H1 (cell line): ENCODE data around the gene SAT1. TPM values are rescaled to one million over a fixed set of nuclear protein-coding genes. Genes with fewer than 3 reads are reported as not detected.

Source experiments
- CTCF ChIA-PET: fragments of 300-600 bp; sonication (Branson Sonifier 250); formaldehyde crosslinking; loops from one replicate; lab custom pipeline; 2021; ENCODE audit not compliant: partially characterized antibody; lab: Charles Lee
- POLR2A ChIA-PET: fragments of 300-600 bp; sonication (Branson Sonifier 250); formaldehyde crosslinking; loops from one replicate; lab custom pipeline; 2021; ENCODE audit warnings: inconsistent platforms; ENCODE audit not compliant: partially characterized antibody; lab: Charles Lee
- DNase-seq, 2 experiments: peaks; one replicate each; pipeline versions ENCODE4 v3.0.0 to v3.0.0-alpha.2; 2010 to 2022; ENCODE audit warnings: low spot score in 2 of 2, low read depth in 1 of 2, mixed read lengths in 1 of 2
- FAIRE-seq: peaks from 2 replicates; lab custom pipeline; 2011; peaks lifted over from hg19 to GRCh38; lab: Jason Lieb, UNC
- H2AFZ ChIP-seq: 2 replicates; pipeline ENCODE4 v1.8.1; 2012; ENCODE audit warnings: low read length, inconsistent platforms
- H2AK5ac ChIP-seq: 2 replicates; pipeline ENCODE4 v1.6.1; 2013; ENCODE audit warnings: low read depth, low read length
- H2BK120ac ChIP-seq: replicated peaks from 2 replicates; pipeline ENCODE3; 2013; ENCODE audit warnings: low read depth, low read length, inconsistent platforms
- H2BK12ac ChIP-seq: 2 replicates; pipeline ENCODE4 v1.6.1; 2013; ENCODE audit warnings: low read depth, low read length
- H2BK15ac ChIP-seq: 2 replicates; pipeline ENCODE4 v1.6.1; 2013; ENCODE audit warnings: low read length
- H2BK20ac ChIP-seq: 2 replicates; pipeline ENCODE4 v1.6.1; 2013; ENCODE audit warnings: low read length
- H2BK5ac ChIP-seq: 2 replicates; pipeline ENCODE4 v1.6.1; 2013; ENCODE audit warnings: low read depth, low read length
- H3K14ac ChIP-seq: 2 replicates; pipeline ENCODE4 v1.6.1; 2013; ENCODE audit warnings: inconsistent platforms; ENCODE audit not compliant: insufficient read length
- H3K18ac ChIP-seq: 2 replicates; pipeline ENCODE4 v1.6.1; 2013; ENCODE audit warnings: low read length; ENCODE audit errors: extremely low read depth
- H3K23ac ChIP-seq: 2 replicates; pipeline ENCODE4 v1.6.1; 2013; ENCODE audit warnings: inconsistent platforms; ENCODE audit not compliant: insufficient read length
- H3K23me2 ChIP-seq: 2 replicates; pipeline ENCODE4 v1.6.1; 2013; ENCODE audit warnings: low read depth, low read length
- H3K27ac ChIP-seq: 2 replicates; pipeline ENCODE4 v1.6.1; 2011; ENCODE audit warnings: low read depth, low read length, inconsistent platforms
- H3K27me3 ChIP-seq, 4 experiments: replicated peaks in 1 of 4; 1 replicate in 1 of 4; 2 replicates in 3 of 4; pipeline versions ENCODE4 v1.6.1 to v1.8.1; 2011 to 2013; ENCODE audit warnings: low read length in 3 of 4, mild to moderate bottlenecking in 3 of 4, inconsistent platforms in 2 of 4, mixed read lengths in 2 of 4, moderate library complexity in 1 of 4; ENCODE audit not compliant: control insufficient read depth in 3 of 4, insufficient read depth in 3 of 4; ENCODE audit errors: extremely low read depth in 1 of 4
- H3K36me3 ChIP-seq, 4 experiments: 2 replicates each; pipeline versions ENCODE4 v1.6.1 to v1.8.1; 2011 to 2013; ENCODE audit warnings: mild to moderate bottlenecking in 4 of 4, low read length in 3 of 4, moderate library complexity in 2 of 4, control low read depth in 1 of 4, inconsistent platforms in 1 of 4; ENCODE audit not compliant: insufficient read depth in 4 of 4, control insufficient read depth in 2 of 4
- H3K4ac ChIP-seq: replicated peaks from 2 replicates; pipeline ENCODE3; 2013; ENCODE audit warnings: low read length, low read depth, mixed read lengths, inconsistent platforms; ENCODE audit not compliant: insufficient read length
- H3K4me1 ChIP-seq, 4 experiments: replicated peaks in 1 of 4; 1 replicate in 1 of 4; 2 replicates in 3 of 4; pipeline versions ENCODE4 v1.6.1 to v1.8.1; 2011 to 2013; ENCODE audit warnings: low read length in 3 of 4, inconsistent platforms in 2 of 4, mixed read lengths in 1 of 4; ENCODE audit not compliant: insufficient read depth in 4 of 4, control insufficient read depth in 3 of 4
- H3K4me2 ChIP-seq, 2 experiments: 2 replicates each; pipeline versions ENCODE4 v1.6.1 to v1.8.1; 2011 to 2013; ENCODE audit warnings: low read depth in 2 of 2, low read length in 2 of 2, control low read depth in 1 of 2, inconsistent platforms in 1 of 2, mild to moderate bottlenecking in 1 of 2; ENCODE audit not compliant: insufficient read depth in 1 of 2
- H3K4me3 ChIP-seq, 4 experiments: fragments of 200-600, 300-600 bp in 1 of 4; sonication (generic), shearing (Covaris generic), sonication (Bioruptor Twin) in 1 of 4; 2 replicates each; pipeline versions ENCODE4 v1.5.1 to v1.8.1; 2011 to 2016; ENCODE audit warnings: low read length in 4 of 4, low read depth in 3 of 4, control low read depth in 2 of 4, inconsistent platforms in 2 of 4, mild to moderate bottlenecking in 2 of 4, mixed read lengths in 1 of 4, moderate library complexity in 1 of 4; ENCODE audit not compliant: insufficient read depth in 2 of 4; ENCODE audit errors: extremely low read depth in 1 of 4
- H3K56ac ChIP-seq: replicated peaks from 2 replicates; pipeline ENCODE3; 2013; ENCODE audit warnings: low read depth, mild to moderate bottlenecking, mixed read lengths, low read length, inconsistent platforms; ENCODE audit not compliant: insufficient read length
- H3K79me1 ChIP-seq: 2 replicates; pipeline ENCODE4 v1.6.1; 2013; ENCODE audit warnings: low read depth, low read length, control low read depth
- H3K79me2 ChIP-seq, 2 experiments: 2 replicates each; pipeline versions ENCODE4 v1.6.1 to v1.8.1; 2012 to 2013; ENCODE audit warnings: low read length in 2 of 2, mild to moderate bottlenecking in 2 of 2, inconsistent platforms in 1 of 2; ENCODE audit not compliant: insufficient read depth in 2 of 2, control insufficient read depth in 1 of 2
- H3K9ac ChIP-seq, 4 experiments: replicated peaks in 1 of 4; 1 replicate in 1 of 4; 2 replicates in 3 of 4; pipeline versions ENCODE4 v1.6.1 to v1.8.1; 2011 to 2013; ENCODE audit warnings: low read depth in 3 of 4, low read length in 3 of 4, control low read depth in 2 of 4, mild to moderate bottlenecking in 2 of 4, moderate library complexity in 2 of 4, inconsistent platforms in 1 of 4; ENCODE audit errors: extremely low read depth in 1 of 4
- H3K9me3 ChIP-seq, 2 experiments: 2 replicates each; pipeline versions ENCODE4 v1.6.1 to v1.8.1; 2012 to 2013; ENCODE audit warnings: mild to moderate bottlenecking in 2 of 2, moderate library complexity in 2 of 2, control low read depth in 1 of 2, inconsistent platforms in 1 of 2, low read depth in 1 of 2, low read length in 1 of 2, mixed read lengths in 1 of 2; ENCODE audit not compliant: insufficient read depth in 2 of 2
- H4K20me1 ChIP-seq, 2 experiments: replicated peaks in 1 of 2; 2 replicates each; pipeline versions ENCODE3 to v1.8.1; 2011 to 2013; ENCODE audit warnings: inconsistent platforms in 2 of 2, low read length in 2 of 2, mild to moderate bottlenecking in 1 of 2; ENCODE audit not compliant: insufficient read depth in 2 of 2, control insufficient read depth in 1 of 2
- H4K5ac ChIP-seq: 2 replicates; pipeline ENCODE4 v1.6.1; 2013; ENCODE audit warnings: low read length, low read depth, mixed read lengths, inconsistent platforms; ENCODE audit not compliant: insufficient read length
- H4K8ac ChIP-seq: 2 replicates; pipeline ENCODE4 v1.8.0; 2013; ENCODE audit warnings: mild to moderate bottlenecking, moderate library complexity, low read length, inconsistent platforms; ENCODE audit not compliant: insufficient read depth; ENCODE audit errors: extremely low read depth
- H4K91ac ChIP-seq: replicated peaks from 2 replicates; pipeline ENCODE3; 2013; ENCODE audit warnings: low read length, mixed read lengths, inconsistent platforms; ENCODE audit not compliant: insufficient read length
- BRCA1 ChIP-seq: IDR thresholded peaks from 2 replicates; pipeline ENCODE4 v1.6.1; 2012; ENCODE audit warnings: low read depth, low read length, improper control_type of control experiment
- CHD2 ChIP-seq: IDR thresholded peaks from 2 replicates; pipeline ENCODE4 v1.6.1; 2012; ENCODE audit warnings: low read length, improper control_type of control experiment
- EGR1 ChIP-seq: IDR thresholded peaks from 2 replicates; pipeline ENCODE4 v1.6.1; 2011; ENCODE audit warnings: low read depth, low read length, borderline replicate concordance
- FOSL1 ChIP-seq: IDR thresholded peaks from 2 replicates; pipeline ENCODE4 v1.6.1; 2011; ENCODE audit warnings: mild to moderate bottlenecking, low read depth, low read length, moderate library complexity; ENCODE audit not compliant: insufficient read depth
- GABPA ChIP-seq: IDR thresholded peaks from 2 replicates; pipeline ENCODE4 v1.6.1; 2011; ENCODE audit warnings: mild to moderate bottlenecking, low read length, moderate library complexity, borderline replicate concordance; ENCODE audit not compliant: insufficient read depth
- GTF2F1 ChIP-seq: IDR thresholded peaks from 2 replicates; pipeline ENCODE4 v1.6.1; 2012; ENCODE audit warnings: low read depth, low read length, improper control_type of control experiment, borderline replicate concordance
- HDAC2 ChIP-seq, 2 experiments: fragments of 300-600 bp in 1 of 2; sonication (generic) in 1 of 2; IDR thresholded peaks; 2 replicates each; pipeline ENCODE4 v1.6.1; 2011 to 2012; ENCODE audit warnings: low read depth in 2 of 2, low read length in 2 of 2, mild to moderate bottlenecking in 2 of 2, moderate library complexity in 2 of 2, borderline replicate concordance in 1 of 2, inconsistent platforms in 1 of 2
- KDM1A ChIP-seq: fragments of 200-600, 300-600 bp; sonication (generic); IDR thresholded peaks from 2 replicates; pipeline ENCODE4 v1.7.1; 2016; ENCODE audit warnings: mild to moderate bottlenecking, low read length, borderline replicate concordance
- NANOG ChIP-seq: IDR thresholded peaks from 2 replicates; pipeline ENCODE4 v1.6.1; 2011; ENCODE audit warnings: low read length, low read depth, mild to moderate bottlenecking, inconsistent platforms; ENCODE audit not compliant: insufficient read depth, poor library complexity, severe bottlenecking
- POLR2A ChIP-seq, 2 experiments: IDR thresholded peaks; 1 replicate in 1 of 2; 2 replicates in 1 of 2; pipeline ENCODE4 v1.6.1; 2011; ENCODE audit warnings: low read depth in 2 of 2, low read length in 2 of 2, mild to moderate bottlenecking in 2 of 2; ENCODE audit errors: control extremely low read depth in 1 of 2
- RNF2 ChIP-seq: fragments of 200-900, 300-1000 bp; sonication (generic); IDR thresholded peaks from 2 replicates; pipeline ENCODE4 v1.7.1; 2016; ENCODE audit warnings: borderline replicate concordance, low read depth, mild to moderate bottlenecking, antibody characterized with exemption, low read length; ENCODE audit not compliant: poor library complexity, severe bottlenecking; ENCODE audit errors: missing control alignments
- SP1 ChIP-seq: IDR thresholded peaks from 2 replicates; pipeline ENCODE4 v1.6.1; 2011; ENCODE audit warnings: low read depth, low read length
- SRF ChIP-seq: IDR thresholded peaks from 2 replicates; pipeline ENCODE4 v1.6.1; 2011; ENCODE audit warnings: mild to moderate bottlenecking, low read depth, low read length, moderate library complexity
- WGBS, 2 experiments: shearing (Covaris generic) in 1 of 2; methylation state at CpG; one replicate each; pipeline versions ENCODE4 v1.1.6 to v1.1.7; 2013 to 2015; ENCODE audit warnings: low lambda C conversion rate in 2 of 2, mixed read lengths in 2 of 2, inconsistent platforms in 1 of 2, low coverage in 1 of 2, missing lambda C conversion rate in 1 of 2; ENCODE audit not compliant: insufficient replicate concordance in 2 of 2, insufficient coverage in 1 of 2, insufficient read length in 1 of 2; ENCODE audit errors: extremely low coverage in 1 of 2, missing lambda C conversion rate in 1 of 2; 5-methylcytosine and 5-hydroxymethylcytosine counted together
- polyA plus RNA-seq, 7 experiments: library from polyadenylated mRNA; depleted of rRNA in 3 of 7; stranded (reverse) in 5 of 7; unstranded in 2 of 7; fragments of >200 nt in 5 of 7; fragments of 200-250 nt in 2 of 7; gene quantifications; 1 replicate in 5 of 7; 2 replicates in 1 of 7; 4 replicates in 1 of 7; pipeline versions ENCODE4 v1.2.1 to v1.2.3, GENCODE V29; 2011 to 2013; ENCODE audit warnings: missing spikeins in 2 of 7, mixed read lengths in 2 of 7
- total RNA-seq: library from RNA; stranded (reverse); fragmentation: NEBNext Ultra II Directional; extraction: Animal tissue kit (Norgen Biotek cat#: 25700); gene quantifications from 2 replicates; pipeline ENCODE4 v1.2.1, GENCODE V29; 2021
- TF ChIP-seq, protein P1 (sequence below): IDR thresholded peaks from 2 replicates; pipeline ENCODE4 v1.6.1; 2012; ENCODE audit warnings: inconsistent platforms

SAT1 gene
- total and polyA plus RNA-seq, 2 of the 8 experiments (the other 6 are each of a cell fraction or from before 2014, with no cell fraction given), result 29.2 to 36.8 TPM

DNA sequence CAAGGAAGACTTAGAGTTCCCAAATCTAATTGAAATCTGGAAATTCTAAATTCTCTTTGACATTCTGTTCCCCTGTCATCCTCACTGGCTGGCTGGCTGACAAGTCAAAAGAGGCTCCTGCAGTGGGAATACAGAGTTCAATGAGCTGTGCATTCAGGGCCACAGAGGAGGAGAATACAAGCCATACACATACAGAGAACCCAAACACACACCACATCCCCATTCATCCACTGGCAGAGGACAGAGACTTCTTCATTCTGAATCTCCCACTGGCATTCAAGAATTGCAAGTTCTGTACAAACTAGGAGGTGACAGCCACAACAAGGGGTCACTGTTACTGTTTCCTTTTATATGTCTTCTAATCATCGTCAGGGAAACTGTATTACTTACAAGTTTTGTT, 49.7 kb downstream of the SAT1 start:
- Histone ChIP-seq H3K14ac (no peak overlapping the region), H3K79me1 (no peaks in the 10 kb centered on the region), H3K23me2 (peaks cover 1% of the 10 kb centered on the region; the same call in 1 of the 2 replicates), H2BK12ac (no peak overlapping the region), H3K23ac (no peak overlapping the region), H3K36me3 (no peaks in the 10 kb centered on the region), H3K4ac (no peak overlapping the region), H4K8ac (no peak overlapping the region), H2AK5ac (no peak overlapping the region), H3K18ac (no peak overlapping the region), H2BK5ac (no peak overlapping the region), H3K27ac (no peak overlapping the region), H3K4me1 (no peaks in the 10 kb centered on the region), H3K9me3 (no peaks in the 10 kb centered on the region), H3K27me3 (no peaks in the 10 kb centered on the region), H3K4me2 (no peak overlapping the region), H2BK120ac (no peak overlapping the region), H4K5ac (no peak overlapping the region), H2AFZ (no peak overlapping the region), H3K4me3 (no peak overlapping the region), H2BK20ac (no peak overlapping the region), H4K91ac (no peak overlapping the region), H4K20me1 (no peaks in the 10 kb centered on the region), H2BK15ac (no peak overlapping the region), H3K9ac (no peak overlapping the region), H3K56ac (no peak overlapping the region), H3K79me2 (no peaks in the 10 kb centered on the region)
- CTCF ChIA-PET, result no interaction called here
- no peak for DNase-seq
- no peak for FAIRE-seq
- POLR2A ChIA-PET, result interaction anchor here (1.9 kb wide), 1 partner anchor 10 kb away, joined by 4 read pairs; no protein-coding TSS in a partner anchor
- WGBS, 2 experiments, result 89% methylated on average over 1 of the region's 1 CpG; no CpG with 5 or more reads in 1 of the 2 experiments
- TF ChIP-seq RNF2 (no peak), NANOG (no peak), GABPA (no peak), FOSL1 (no peak), EGR1 (no peak), GTF2F1 (no peak), BRCA1 (no peak), SRF (no peak), SP1 (no peak), POLR2A (IDR thresholded peaks at IDR 0.05; ENCODE audit: control extremely low read depth in 1 of 2, low read depth in 2 of 2, low read length in 2 of 2) (no peak), CHD2 (no peak), HDAC2 (IDR thresholded peaks at IDR 0.05; ENCODE audit: borderline replicate concordance in 1 of 2, low read depth in 2 of 2, low read length in 2 of 2) (no peak), KDM1A (no peak)
- TF ChIP-seq, protein P1, sequence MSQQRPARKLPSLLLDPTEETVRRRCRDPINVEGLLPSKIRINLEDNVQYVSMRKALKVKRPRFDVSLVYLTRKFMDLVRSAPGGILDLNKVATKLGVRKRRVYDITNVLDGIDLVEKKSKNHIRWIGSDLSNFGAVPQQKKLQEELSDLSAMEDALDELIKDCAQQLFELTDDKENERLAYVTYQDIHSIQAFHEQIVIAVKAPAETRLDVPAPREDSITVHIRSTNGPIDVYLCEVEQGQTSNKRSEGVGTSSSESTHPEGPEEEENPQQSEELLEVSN, result no peak
